NB4 (cell line): ENCODE data around the gene CEMIP.

ENCODE experiments used
- DNase-seq: peaks from one replicate; pipeline ENCODE4 v3.0.0; 2010; ENCODE audit warnings: low read depth
- H3K4me3 ChIP-seq: one replicate; pipeline ENCODE4 v1.5.1; 2011; ENCODE audit warnings: mild to moderate bottlenecking, low read depth, low read length, moderate library complexity
- CTCF ChIP-seq: IDR thresholded peaks from one replicate; pipeline ENCODE4 v1.5.1; 2012; ENCODE audit warnings: low read depth, low read length
- MAX ChIP-seq: IDR thresholded peaks from 2 replicates; pipeline ENCODE4 v1.6.1; 2011; ENCODE audit warnings: low read depth, low read length
- MYC ChIP-seq: IDR thresholded peaks from 2 replicates; pipeline ENCODE4 v1.6.1; 2011; ENCODE audit warnings: low read depth, low read length
- POLR2A ChIP-seq: IDR thresholded peaks from 2 replicates; pipeline ENCODE4 v1.6.1; 2011; ENCODE audit warnings: mild to moderate bottlenecking; ENCODE audit not compliant: insufficient read length; ENCODE audit errors: extremely low read depth

CEMIP gene

GRCh38 chr15:80811781-80812315 is 32.7 kb downstream of the CEMIP start:
- no peak for TF ChIP-seq CTCF
- TF ChIP-seq MYC = no peak
- no peak for TF ChIP-seq MAX
- no peak for TF ChIP-seq POLR2A
- no peak for DNase-seq
- no peak overlapping the region for H3K4me3 ChIP-seq

- no peak overlapping the region for H3K4me3 ChIP-seq
- no peak for TF ChIP-seq MYC
- TF ChIP-seq POLR2A = no peak
- no peak for TF ChIP-seq MAX
- no peak for TF ChIP-seq CTCF
- DNase-seq = no peak
Observed at GRCh38 chr15:80815106-80815505, 35.9 kb downstream of the CEMIP start.

GRCh38 chr15:80816049-80816653 is 37.0 kb downstream of the CEMIP start:
- DNase-seq = no peak
- TF ChIP-seq POLR2A (no peak), MAX (no peak), CTCF (no peak), MYC (no peak)
- no peak overlapping the region for H3K4me3 ChIP-seq

- no peak for TF ChIP-seq MAX
- TF ChIP-seq MYC = no peak
- no peak for TF ChIP-seq POLR2A
- TF ChIP-seq CTCF = no peak
- no peak overlapping the region for H3K4me3 ChIP-seq
- no peak for DNase-seq
Observed at GRCh38 chr15:80816936-80817335, 37.8 kb downstream of the CEMIP start.

GRCh38 chr15:80817901-80818300 is 38.7 kb downstream of the CEMIP start:
- no peak for TF ChIP-seq MAX
- no peak for TF ChIP-seq MYC
- TF ChIP-seq POLR2A = no peak
- no peak for TF ChIP-seq CTCF
- DNase-seq = no peak
- H3K4me3 ChIP-seq = no peak overlapping the region

- TF ChIP-seq CTCF (no peak), POLR2A (no peak), MYC (no peak), MAX (no peak)
Observed at GRCh38 chr15:80819001-80819400, 39.8 kb downstream of the CEMIP start.

More at GRCh38 chr15:80819001-80819400, 39.8 kb downstream of the CEMIP start:
- no peak for DNase-seq
- H3K4me3 ChIP-seq = no peak overlapping the region
